ENCODE measurements around the gene SPDYE17. TPM values are rescaled to one million over a fixed set of nuclear protein-coding genes. Genes with fewer than 3 reads are reported as not detected.
"Not testable (repeated sequence)": the region's sequence is repeated elsewhere in the genome, so short reads cannot be mapped to it uniquely, and the experiment has no call there.

SPDYE17 gene
- total RNA-seq, 1 experiment from 2014 or later, result not detected

- BruUV-seq (replicated peaks); H3K27me3 ChIP-seq (replicated peaks; ENCODE audit: insufficient read depth, low read depth, low read length, poor library complexity); H3K36me3 ChIP-seq (ENCODE audit: insufficient read depth, low read length, poor library complexity, severe bottlenecking); DNase-seq (ENCODE audit: low spot score); H3K9me3 ChIP-seq (ENCODE audit: low read depth, low read length, poor library complexity, severe bottlenecking); H3K4me3 ChIP-seq (ENCODE audit: low read depth, low read length, poor library complexity, severe bottlenecking); POLR2A ChIA-PET (ENCODE audit: low non-redundant PET); H3K4me1 ChIP-seq (ENCODE audit: insufficient read depth, low read length, poor library complexity, severe bottlenecking); intact Hi-C loops (cut with micrococcal nuclease; ENCODE audit: unreplicated experiment); H3K27ac ChIP-seq (ENCODE audit: low read depth, low read length, poor library complexity, severe bottlenecking); CTCF ChIA-PET: not testable (repeated sequence)
Observed at GRCh38 chr7:77004151-77004550, 28.0 kb downstream of the SPDYE17 start.

GRCh38 chr7:77003241-77003640 is 28.9 kb downstream of the SPDYE17 start:
- DNase-seq (ENCODE audit: low spot score); H3K9me3 ChIP-seq (ENCODE audit: low read depth, low read length, poor library complexity, severe bottlenecking); intact Hi-C loops (cut with micrococcal nuclease; ENCODE audit: unreplicated experiment); H3K4me1 ChIP-seq (ENCODE audit: insufficient read depth, low read length, poor library complexity, severe bottlenecking); CTCF ChIA-PET; BruUV-seq (replicated peaks); H3K27ac ChIP-seq (ENCODE audit: low read depth, low read length, poor library complexity, severe bottlenecking); H3K27me3 ChIP-seq (replicated peaks; ENCODE audit: insufficient read depth, low read depth, low read length, poor library complexity); H3K4me3 ChIP-seq (ENCODE audit: low read depth, low read length, poor library complexity, severe bottlenecking); POLR2A ChIA-PET (ENCODE audit: low non-redundant PET); H3K36me3 ChIP-seq (ENCODE audit: insufficient read depth, low read length, poor library complexity, severe bottlenecking): not testable (repeated sequence)

GRCh38 chr7:77002678-77003233 is 29.4 kb downstream of the SPDYE17 start:
- CTCF ChIA-PET; H3K36me3 ChIP-seq (ENCODE audit: insufficient read depth, low read length, poor library complexity, severe bottlenecking); intact Hi-C loops (cut with micrococcal nuclease; ENCODE audit: unreplicated experiment); H3K9me3 ChIP-seq (ENCODE audit: low read depth, low read length, poor library complexity, severe bottlenecking); H3K4me1 ChIP-seq (ENCODE audit: insufficient read depth, low read length, poor library complexity, severe bottlenecking); DNase-seq (ENCODE audit: low spot score); H3K27ac ChIP-seq (ENCODE audit: low read depth, low read length, poor library complexity, severe bottlenecking); H3K4me3 ChIP-seq (ENCODE audit: low read depth, low read length, poor library complexity, severe bottlenecking); POLR2A ChIA-PET (ENCODE audit: low non-redundant PET); H3K27me3 ChIP-seq (replicated peaks; ENCODE audit: insufficient read depth, low read depth, low read length, poor library complexity); BruUV-seq (replicated peaks): not testable (repeated sequence)

GRCh38 chr7:77002104-77002503 is 30.1 kb downstream of the SPDYE17 start:
- H3K27ac ChIP-seq (ENCODE audit: low read depth, low read length, poor library complexity, severe bottlenecking); CTCF ChIA-PET; intact Hi-C loops (cut with micrococcal nuclease; ENCODE audit: unreplicated experiment); H3K4me3 ChIP-seq (ENCODE audit: low read depth, low read length, poor library complexity, severe bottlenecking); H3K4me1 ChIP-seq (ENCODE audit: insufficient read depth, low read length, poor library complexity, severe bottlenecking); H3K9me3 ChIP-seq (ENCODE audit: low read depth, low read length, poor library complexity, severe bottlenecking); DNase-seq (ENCODE audit: low spot score); H3K36me3 ChIP-seq (ENCODE audit: insufficient read depth, low read length, poor library complexity, severe bottlenecking); BruUV-seq (replicated peaks); H3K27me3 ChIP-seq (replicated peaks; ENCODE audit: insufficient read depth, low read depth, low read length, poor library complexity); POLR2A ChIA-PET (ENCODE audit: low non-redundant PET): not testable (repeated sequence)

- H3K27me3 ChIP-seq (replicated peaks; ENCODE audit: insufficient read depth, low read depth, low read length, poor library complexity); POLR2A ChIA-PET (ENCODE audit: low non-redundant PET); BruUV-seq (replicated peaks); DNase-seq (ENCODE audit: low spot score); H3K9me3 ChIP-seq (ENCODE audit: low read depth, low read length, poor library complexity, severe bottlenecking); H3K27ac ChIP-seq (ENCODE audit: low read depth, low read length, poor library complexity, severe bottlenecking); H3K36me3 ChIP-seq (ENCODE audit: insufficient read depth, low read length, poor library complexity, severe bottlenecking); H3K4me1 ChIP-seq (ENCODE audit: insufficient read depth, low read length, poor library complexity, severe bottlenecking); intact Hi-C loops (cut with micrococcal nuclease; ENCODE audit: unreplicated experiment); CTCF ChIA-PET; H3K4me3 ChIP-seq (ENCODE audit: low read depth, low read length, poor library complexity, severe bottlenecking): not testable (repeated sequence)
Observed at GRCh38 chr7:76999474-77000107, 32.6 kb downstream of the SPDYE17 start.

- H3K27ac ChIP-seq (ENCODE audit: low read depth, low read length, poor library complexity, severe bottlenecking); CTCF ChIA-PET; H3K36me3 ChIP-seq (ENCODE audit: insufficient read depth, low read length, poor library complexity, severe bottlenecking); H3K4me1 ChIP-seq (ENCODE audit: insufficient read depth, low read length, poor library complexity, severe bottlenecking); H3K4me3 ChIP-seq (ENCODE audit: low read depth, low read length, poor library complexity, severe bottlenecking); H3K27me3 ChIP-seq (replicated peaks; ENCODE audit: insufficient read depth, low read depth, low read length, poor library complexity); H3K9me3 ChIP-seq (ENCODE audit: low read depth, low read length, poor library complexity, severe bottlenecking); intact Hi-C loops (cut with micrococcal nuclease; ENCODE audit: unreplicated experiment); BruUV-seq (replicated peaks); POLR2A ChIA-PET (ENCODE audit: low non-redundant PET); DNase-seq (ENCODE audit: low spot score): not testable (repeated sequence)
Observed at GRCh38 chr7:76998764-76999450, 33.3 kb downstream of the SPDYE17 start.

All from A673 (cell line).